Stimulated activated naive B cell treated with anti-CD40 and anti-IgM and Interleukin-4, amounts not matched to agents 10 μg/mL and 1 μg/mL and 100 μg/mL, for 72 hours (primary cell): ENCODE measurements around the gene RRH.
"Not testable (repeated sequence)": the region's sequence is repeated elsewhere in the genome, so short reads cannot be mapped to it uniquely, and the experiment has no call there.

Experiments used
- ATAC-seq, 2 donors: fragments of 150-1000 bp; cut with Tn5 transposase; replicated peaks; 2 replicates each; pipeline ENCODE4 v1.10.0; 2021; ENCODE audit warnings: moderate library complexity in 1 of 2
- DNase-seq: peaks from one replicate; pipeline ENCODE4 v3.0.0; 2021
- H3K27ac Mint-ChIP-seq: one replicate; pipeline ENCODE4 v1.8.0; 2022; ENCODE audit warnings: mild to moderate bottlenecking, mixed read lengths
- H3K27me3 Mint-ChIP-seq, 2 donors: one replicate each; pipeline ENCODE4 v1.8.0; 2022; ENCODE audit warnings: mixed read lengths in 2 of 2
- H3K36me3 Mint-ChIP-seq, 2 donors: one replicate each; pipeline ENCODE4 v1.8.0; 2022; ENCODE audit warnings: mixed read lengths in 2 of 2, mild to moderate bottlenecking in 1 of 2
- H3K4me1 Mint-ChIP-seq, 2 donors: one replicate each; pipeline ENCODE4 v1.8.0; 2022; ENCODE audit warnings: mixed read lengths in 2 of 2, mild to moderate bottlenecking in 1 of 2
- H3K4me3 Mint-ChIP-seq, 2 donors: one replicate each; pipeline ENCODE4 v1.8.0; 2022; ENCODE audit warnings: mild to moderate bottlenecking in 2 of 2, mixed read lengths in 2 of 2, moderate library complexity in 1 of 2
- H3K9me3 Mint-ChIP-seq, 2 donors: one replicate each; pipeline ENCODE4 v1.8.0; 2022; ENCODE audit warnings: mixed read lengths in 2 of 2, mild to moderate bottlenecking in 1 of 2

The RRH gene, protein sequence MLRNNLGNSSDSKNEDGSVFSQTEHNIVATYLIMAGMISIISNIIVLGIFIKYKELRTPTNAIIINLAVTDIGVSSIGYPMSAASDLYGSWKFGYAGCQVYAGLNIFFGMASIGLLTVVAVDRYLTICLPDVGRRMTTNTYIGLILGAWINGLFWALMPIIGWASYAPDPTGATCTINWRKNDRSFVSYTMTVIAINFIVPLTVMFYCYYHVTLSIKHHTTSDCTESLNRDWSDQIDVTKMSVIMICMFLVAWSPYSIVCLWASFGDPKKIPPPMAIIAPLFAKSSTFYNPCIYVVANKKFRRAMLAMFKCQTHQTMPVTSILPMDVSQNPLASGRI

GRCh38 chr4:109827672-109828071, at the start of gene RRH:
RRH (plus strand) TSS chr4:109827972; CDS start chr4:109828028, 56 bp downstream.
- DNase-seq (no peak), ATAC-seq (no peak)
- H3K27me3 Mint-ChIP-seq, result no peaks in the 10 kb centered on the region
- H3K27ac Mint-ChIP-seq, result no peak within 1 kb of the TSS
- H3K36me3 Mint-ChIP-seq, result peaks cover 3 to 16% of the 10 kb centered on the region in 2 donors
- no peak within 1 kb of the TSS for H3K4me3 Mint-ChIP-seq
- no peaks in the 10 kb centered on the region for H3K9me3 Mint-ChIP-seq
- H3K4me1 Mint-ChIP-seq, result no peaks in the 10 kb centered on the region

GRCh38 chr4:109782092-109782491, 45.7 kb upstream of the RRH start:
- not testable (repeated sequence) for H3K9me3 Mint-ChIP-seq, H3K36me3 Mint-ChIP-seq, H3K4me3 Mint-ChIP-seq, H3K27me3 Mint-ChIP-seq, ATAC-seq, DNase-seq, H3K27ac Mint-ChIP-seq, H3K4me1 Mint-ChIP-seq

DNA sequence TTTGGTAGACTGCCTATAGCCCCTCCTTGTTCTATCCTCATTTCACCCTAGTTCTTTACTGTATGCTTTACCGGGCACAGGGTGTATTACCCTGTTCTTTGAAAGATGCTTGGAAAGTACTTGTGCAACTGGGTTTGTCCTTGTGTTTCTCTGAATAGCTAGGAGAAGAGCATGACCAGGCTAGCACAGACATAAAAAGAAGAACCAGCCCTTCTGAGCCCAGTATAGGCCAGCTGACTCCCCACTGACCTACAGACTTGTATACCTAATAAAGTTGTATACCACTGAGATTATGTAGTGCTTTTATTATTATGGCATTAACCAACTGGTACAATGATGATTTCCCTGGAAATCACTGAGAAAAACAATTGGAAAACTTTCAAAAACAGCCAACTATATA, 40.9 kb upstream of the RRH start:
- Mint-ChIP-seq H3K36me3 (peaks cover 0 to 1% of the 10 kb centered on the region in 2 donors), H3K27ac (no peak overlapping the region), H3K27me3 (peaks cover 0 to 8% of the 10 kb centered on the region in 2 donors), H3K4me3 (no peak overlapping the region), H3K9me3 (peaks cover 3 to 4% of the 10 kb centered on the region in 2 donors), H3K4me1 (no peaks in the 10 kb centered on the region)
- ATAC-seq, result no peak
- no peak for DNase-seq

GRCh38 chr4:109787807-109788206, 40.0 kb upstream of the RRH start:
- no peak overlapping the region for H3K27ac Mint-ChIP-seq
- no peak overlapping the region for H3K4me3 Mint-ChIP-seq
- DNase-seq (no peak), ATAC-seq (no peak)
- H3K9me3 Mint-ChIP-seq, result peaks cover 3 to 4% of the 10 kb centered on the region in 2 donors
- H3K4me1 Mint-ChIP-seq, result no peaks in the 10 kb centered on the region
- H3K27me3 Mint-ChIP-seq, result peaks cover 0 to 10% of the 10 kb centered on the region in 2 donors
- peaks cover 0 to 1% of the 10 kb centered on the region in 2 donors for H3K36me3 Mint-ChIP-seq

- Mint-ChIP-seq H3K4me1 (no peaks in the 10 kb centered on the region), H3K36me3 (peaks cover 5% of the 10 kb centered on the region in 2 donors), H3K4me3 (no peak overlapping the region), H3K9me3 (peaks cover 19% of the 10 kb centered on the region in 2 donors), H3K27me3 (peaks cover 19 to 55% of the 10 kb centered on the region in 2 donors), H3K27ac (no peak overlapping the region)
- DNase-seq (no peak), ATAC-seq (no peak)
These were observed 32.7 kb upstream of the RRH start for GRCh38 chr4:109795059-109795458.

- Mint-ChIP-seq H3K36me3 (peaks cover 5% of the 10 kb centered on the region in 2 donors), H3K9me3 (peaks cover 17 to 19% of the 10 kb centered on the region in 2 donors), H3K4me1 (no peaks in the 10 kb centered on the region), H3K27me3 (peaks cover 19 to 40% of the 10 kb centered on the region in 2 donors), H3K4me3 (no peak overlapping the region), H3K27ac (no peak overlapping the region)
- DNase-seq, result no peak
- no peak for ATAC-seq
These were observed 28.9 kb upstream of the RRH start for GRCh38 chr4:109798866-109799265.

GRCh38 chr4:109801099-109801789, 26.5 kb upstream of the RRH start:
- DNase-seq (no peak), ATAC-seq (no peak)
- H3K9me3 Mint-ChIP-seq, result peaks cover 7 to 8% of the 10 kb centered on the region in 2 donors
- H3K4me1 Mint-ChIP-seq, result peaks cover 1 to 6% of the 10 kb centered on the region in 2 donors
- no peak overlapping the region for H3K27ac Mint-ChIP-seq
- no peak overlapping the region for H3K4me3 Mint-ChIP-seq
- H3K27me3 Mint-ChIP-seq, result peaks cover 12 to 24% of the 10 kb centered on the region in 2 donors
- H3K36me3 Mint-ChIP-seq, result peaks cover 0 to 1% of the 10 kb centered on the region in 2 donors

DNA sequence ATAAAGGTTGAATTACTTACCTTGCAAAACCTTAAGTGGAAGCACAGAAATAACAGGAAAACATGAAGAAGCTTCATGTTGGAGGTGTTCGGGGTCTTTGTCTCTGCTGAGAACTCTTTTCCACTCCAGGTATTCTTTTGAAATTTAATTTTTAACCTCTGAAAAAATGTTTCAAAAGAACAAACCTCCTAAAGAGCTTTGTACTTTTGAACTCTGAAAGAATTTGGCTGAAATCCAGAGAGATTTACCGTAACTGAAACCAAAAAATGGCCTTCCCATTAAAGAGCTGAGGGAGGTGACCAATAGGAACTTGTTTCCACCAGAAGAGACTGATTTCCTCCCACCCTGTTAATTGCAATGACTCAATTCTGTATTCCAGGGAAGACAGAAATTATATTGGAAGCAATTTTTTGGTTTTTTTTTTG, 25.9 kb upstream of the RRH start, which contains the start of gene CFI:
Gene CFI (minus strand): TSS at position 105 of the 425 bp plus-strand sequence. CDS start 28 bp downstream, at position 77.
- no peak for DNase-seq
- Mint-ChIP-seq H3K36me3 (peaks cover 0 to 1% of the 10 kb centered on the region in 2 donors), H3K4me3 (no peak within 1 kb of the TSS), H3K4me1 (peaks cover 1 to 6% of the 10 kb centered on the region in 2 donors), H3K27ac (no peak within 1 kb of the TSS), H3K27me3 (peaks cover 12 to 20% of the 10 kb centered on the region in 2 donors), H3K9me3 (peaks cover 4 to 5% of the 10 kb centered on the region in 2 donors)
- ATAC-seq, result peak in 1 of 2 donors; percentile 50

GRCh38 chr4:109803924-109804571, 23.7 kb upstream of the RRH start:
- no peaks in the 10 kb centered on the region for H3K9me3 Mint-ChIP-seq
- no peaks in the 10 kb centered on the region for H3K36me3 Mint-ChIP-seq
- H3K27ac Mint-ChIP-seq, result no peak overlapping the region
- DNase-seq (no peak), ATAC-seq (peak; percentile 68 to 85)
- H3K27me3 Mint-ChIP-seq, result peaks cover 4 to 6% of the 10 kb centered on the region in 2 donors
- H3K4me1 Mint-ChIP-seq, result peaks cover 1 to 6% of the 10 kb centered on the region in 2 donors
- no peak overlapping the region for H3K4me3 Mint-ChIP-seq

GRCh38 chr4:109809655-109810054, 18.1 kb upstream of the RRH start:
- H3K9me3 Mint-ChIP-seq, result no peaks in the 10 kb centered on the region
- H3K36me3 Mint-ChIP-seq, result no peaks in the 10 kb centered on the region
- H3K4me3 Mint-ChIP-seq, result no peak overlapping the region

DNA sequence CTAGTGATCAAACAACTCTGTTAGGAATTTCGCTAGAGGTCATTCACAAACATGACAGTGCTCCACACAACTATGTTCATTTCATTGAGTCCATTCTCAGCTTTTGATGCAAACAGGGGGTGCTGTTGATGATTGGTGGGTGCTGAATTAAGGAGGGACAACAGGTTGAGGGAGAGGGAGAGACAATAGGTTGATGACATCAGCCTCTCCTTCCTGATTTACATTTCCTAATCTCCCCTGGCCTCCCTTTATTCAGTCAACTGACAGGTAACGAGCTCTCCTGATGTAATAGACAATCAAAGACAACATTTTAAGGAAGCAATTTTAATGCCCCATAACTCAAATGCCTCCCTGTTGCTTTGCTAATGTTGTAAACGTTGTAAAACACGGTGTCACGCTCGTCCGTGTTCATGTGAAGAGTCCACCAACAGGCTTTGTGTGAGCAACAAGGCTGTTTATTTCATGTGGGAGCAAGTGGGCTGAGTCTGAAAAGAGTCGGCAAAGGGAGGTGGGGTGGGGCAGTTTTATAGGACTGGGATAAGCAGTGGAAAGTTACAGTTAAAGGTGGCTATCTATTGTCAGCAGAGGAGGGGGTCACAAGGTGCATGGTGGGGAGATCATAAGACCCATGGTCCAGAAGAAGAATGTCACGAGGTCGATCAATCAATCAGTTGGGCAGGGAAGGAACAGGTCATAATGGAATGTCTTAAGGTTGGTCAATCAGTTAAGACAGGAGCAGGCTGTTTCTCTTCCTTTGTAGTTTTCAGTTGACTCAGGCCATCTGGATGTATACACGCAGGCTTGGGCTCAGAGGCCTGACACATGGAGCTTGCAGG, 17.0 kb upstream of the RRH start:
- peaks cover 0 to 7% of the 10 kb centered on the region in 2 donors for H3K27me3 Mint-ChIP-seq
- DNase-seq (no peak), ATAC-seq (no peak)
- H3K9me3 Mint-ChIP-seq, result no peaks in the 10 kb centered on the region
- H3K4me1 Mint-ChIP-seq, result peaks cover 5 to 11% of the 10 kb centered on the region in 2 donors
- H3K36me3 Mint-ChIP-seq, result peaks cover 2 to 3% of the 10 kb centered on the region in 2 donors
- H3K27ac Mint-ChIP-seq, result no peak overlapping the region
- no peak overlapping the region for H3K4me3 Mint-ChIP-seq

More at GRCh38 chr4:109809655-109810054, 18.1 kb upstream of the RRH start:
- no peak for ATAC-seq
- Mint-ChIP-seq H3K4me1 (peaks cover 3 to 9% of the 10 kb centered on the region in 2 donors), H3K27ac (no peak overlapping the region), H3K27me3 (peaks cover 4 to 10% of the 10 kb centered on the region in 2 donors)
- DNase-seq, result no peak

GRCh38 chr4:109811707-109812106, 16.1 kb upstream of the RRH start:
- ATAC-seq (no peak), DNase-seq (no peak)

More at GRCh38 chr4:109811707-109812106, 16.1 kb upstream of the RRH start:
- peaks cover 4 to 9% of the 10 kb centered on the region in 2 donors for H3K36me3 Mint-ChIP-seq
- peaks cover 11 to 20% of the 10 kb centered on the region in 2 donors for H3K4me1 Mint-ChIP-seq
- no peak overlapping the region for H3K4me3 Mint-ChIP-seq
- no peaks in the 10 kb centered on the region for H3K9me3 Mint-ChIP-seq
- no peak overlapping the region for H3K27ac Mint-ChIP-seq
- H3K27me3 Mint-ChIP-seq, result peaks cover 0 to 7% of the 10 kb centered on the region in 2 donors
